Sigmoid colon (tissue), 7 donors: ENCODE measurements around the gene FTCD. TPM values are rescaled to one million over a fixed set of nuclear protein-coding genes. Genes with fewer than 3 reads are reported as not detected.
"Not testable (repeated sequence)": the region's sequence is repeated elsewhere in the genome, so short reads cannot be mapped to it uniquely, and the experiment has no call there.

Experiments
- DNase-seq: peaks from one replicate; pipeline ENCODE4 v3.0.0-alpha.2; 2019
- H3K27ac ChIP-seq, 4 donors: fragments of 200-600 bp; sonication (generic); one replicate each; pipeline ENCODE4 v1.5.1; 2016 to 2019; ENCODE audit warnings: mild to moderate bottlenecking in 1 of 4
- H3K27me3 ChIP-seq, 3 donors: fragments of 200-600 bp; sonication (generic); one replicate each; pipeline ENCODE4 v1.5.1; 2019; ENCODE audit warnings: mild to moderate bottlenecking in 1 of 3
- H3K36me3 ChIP-seq, 4 donors: fragments of 200-600 bp; sonication (generic); one replicate each; pipeline ENCODE4 v1.5.1; 2016 to 2019
- H3K4me1 ChIP-seq, 4 donors: fragments of 200-600 bp; sonication (generic); one replicate each; pipeline ENCODE4 v1.5.1; 2017 to 2019
- H3K4me3 ChIP-seq, 4 donors: fragments of 200-600 bp; sonication (generic); one replicate each; pipeline ENCODE4 v1.5.1; 2017 to 2019; ENCODE audit warnings: mild to moderate bottlenecking in 2 of 4, moderate library complexity in 1 of 4
- H3K9me3 ChIP-seq, 4 donors: fragments of 200-600 bp in 3 of 4; sonication (generic) in 3 of 4; one replicate each; pipeline versions ENCODE4 v1.5.1 to v1.6.1; 2013 to 2019
- EP300 ChIP-seq, 4 donors: sonication (generic); formaldehyde crosslinking; IDR thresholded peaks; one replicate each; pipeline ENCODE4 v1.6.1; 2017; ENCODE audit warnings: antibody characterized with exemption in 4 of 4
- POLR2A ChIP-seq, 2 donors: fragments of 450-650 bp; IDR thresholded peaks; one replicate each; pipeline ENCODE4 v1.6.1; 2016; ENCODE audit warnings: antibody characterized with exemption in 2 of 2, mild to moderate bottlenecking in 2 of 2, moderate library complexity in 2 of 2
- POLR2AphosphoS5 ChIP-seq, 4 donors: sonication (generic); formaldehyde crosslinking; IDR thresholded peaks; one replicate each; pipeline ENCODE4 v1.6.1; 2017; ENCODE audit warnings: antibody characterized with exemption in 4 of 4
- WGBS, 2 donors: extraction: QIAGEN DNeasy Blood & Tissue Kit; methylation state at CpG; one replicate each; pipeline ENCODE4 v1.1.7; 2013; 5-methylcytosine and 5-hydroxymethylcytosine counted together
- intact Hi-C: fragments of 100-400 bp; cut with DNase I; formaldehyde crosslinking; loops from one replicate; pipeline ENCODE4 v1.15.1; 2023
- polyA plus RNA-seq, 3 donors: library from polyadenylated mRNA; stranded (reverse); fragments of 200-250 nt; gene quantifications; one replicate each; pipeline ENCODE4 v1.2.3, GENCODE V29; 2013
- total RNA-seq, 4 donors: library from RNA; depleted of rRNA; stranded (reverse); fragments of >200 nt; gene quantifications; one replicate each; pipeline ENCODE4 v1.1.0, GENCODE V29; 2016
- TF ChIP-seq, protein P1 (sequence below), 4 experiments: fragments of 450-650 bp in 3 of 4; fragments of 200-600 bp in 1 of 4; IDR thresholded peaks; one replicate each; pipeline ENCODE4 v1.5.1; 2016 to 2019; ENCODE audit warnings: antibody characterized with exemption in 4 of 4, mild to moderate bottlenecking in 3 of 4, moderate library complexity in 2 of 4
- donor health status: healthy with polysubstance abuse.
- donor health status: Bipolar disorder and iron deficiency.
- donor health status: healthy.

Gene FTCD
- total and polyA plus RNA-seq, 7 donors = 0.20 to 1.4 TPM; not detected in 5

DNA sequence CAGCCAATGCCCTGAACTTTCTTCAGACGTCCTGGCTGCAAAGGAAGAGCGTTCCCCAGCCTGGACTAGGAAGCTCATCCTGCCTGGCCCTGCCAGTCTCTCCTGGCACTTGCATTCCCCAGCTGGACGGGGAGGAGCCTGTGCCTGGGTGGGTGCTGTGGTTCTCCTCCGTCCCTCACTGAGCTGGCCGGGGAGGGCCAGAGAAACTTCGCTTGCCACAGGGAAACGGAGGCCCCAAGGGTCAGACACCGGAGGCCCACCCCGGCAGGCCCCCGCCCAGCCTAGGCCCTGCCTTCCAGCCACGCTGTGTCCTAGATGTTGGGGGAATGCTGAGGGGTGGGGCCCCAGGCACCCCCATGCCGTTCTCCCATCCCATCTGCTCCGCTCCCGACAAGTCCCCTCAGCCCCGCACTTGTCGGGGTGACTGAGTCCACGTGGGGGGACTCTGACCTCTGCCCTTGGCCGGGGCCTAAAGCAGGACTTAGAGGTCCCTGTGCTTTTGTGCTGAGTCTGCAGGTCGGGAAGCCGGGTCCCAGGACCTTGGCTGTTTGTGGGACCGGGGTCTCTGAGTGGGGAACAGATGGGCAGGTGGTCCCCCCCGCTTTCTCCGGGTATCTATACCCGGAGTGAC is 4.8 kb downstream of the FTCD start:
- DNase-seq = peak; percentile 59
- H3K9me3 ChIP-seq = no peaks in the 10 kb centered on the region
- TF ChIP-seq POLR2A (IDR thresholded peaks at IDR 0.05) (no peak), EP300 (IDR thresholded peaks at IDR 0.05) (no peak), POLR2AphosphoS5 (IDR thresholded peaks at IDR 0.05) (no peak)
- TF ChIP-seq, protein P1, sequence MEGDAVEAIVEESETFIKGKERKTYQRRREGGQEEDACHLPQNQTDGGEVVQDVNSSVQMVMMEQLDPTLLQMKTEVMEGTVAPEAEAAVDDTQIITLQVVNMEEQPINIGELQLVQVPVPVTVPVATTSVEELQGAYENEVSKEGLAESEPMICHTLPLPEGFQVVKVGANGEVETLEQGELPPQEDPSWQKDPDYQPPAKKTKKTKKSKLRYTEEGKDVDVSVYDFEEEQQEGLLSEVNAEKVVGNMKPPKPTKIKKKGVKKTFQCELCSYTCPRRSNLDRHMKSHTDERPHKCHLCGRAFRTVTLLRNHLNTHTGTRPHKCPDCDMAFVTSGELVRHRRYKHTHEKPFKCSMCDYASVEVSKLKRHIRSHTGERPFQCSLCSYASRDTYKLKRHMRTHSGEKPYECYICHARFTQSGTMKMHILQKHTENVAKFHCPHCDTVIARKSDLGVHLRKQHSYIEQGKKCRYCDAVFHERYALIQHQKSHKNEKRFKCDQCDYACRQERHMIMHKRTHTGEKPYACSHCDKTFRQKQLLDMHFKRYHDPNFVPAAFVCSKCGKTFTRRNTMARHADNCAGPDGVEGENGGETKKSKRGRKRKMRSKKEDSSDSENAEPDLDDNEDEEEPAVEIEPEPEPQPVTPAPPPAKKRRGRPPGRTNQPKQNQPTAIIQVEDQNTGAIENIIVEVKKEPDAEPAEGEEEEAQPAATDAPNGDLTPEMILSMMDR (IDR thresholded peaks at IDR 0.05) = no peak
- H3K4me3 ChIP-seq = no peak overlapping the region
- H3K27me3 ChIP-seq = no peaks in the 10 kb centered on the region
- intact Hi-C loops = no loop called here
- WGBS, 2 donors = 81 to 85% methylated on average over 24 of the region's 24 CpGs
- no peaks in the 10 kb centered on the region for H3K36me3 ChIP-seq
- no peak overlapping the region for H3K27ac ChIP-seq
- peaks cover 0 to 15% (median 11%) of the 10 kb centered on the region in 4 donors for H3K4me1 ChIP-seq

DNA sequence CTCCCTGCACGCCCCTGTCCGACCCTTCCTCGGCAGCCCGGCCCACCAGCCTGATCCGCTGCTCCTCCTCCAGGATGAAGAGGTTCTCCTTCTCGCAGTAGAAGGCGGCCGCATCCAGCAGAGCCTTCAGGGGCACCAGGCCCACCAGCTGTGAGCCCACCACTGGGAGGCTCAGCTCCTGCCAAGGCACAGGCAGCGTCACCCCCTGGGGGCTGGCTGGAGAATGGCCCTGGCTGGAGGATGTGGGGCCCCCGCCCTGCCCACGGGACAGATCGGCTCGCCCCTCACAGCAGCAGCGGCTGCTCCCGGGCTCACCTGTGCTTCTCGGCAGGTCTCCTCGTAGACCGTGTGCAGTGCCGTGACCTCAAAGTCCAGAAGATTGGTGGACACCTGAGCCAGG is 5.3 kb downstream of the FTCD start:
- WGBS, 2 donors = 78 to 88% methylated on average over 19 of the region's 19 CpGs
- Histone ChIP-seq H3K36me3 (no peaks in the 10 kb centered on the region), H3K27ac (no peak overlapping the region), H3K4me1 (peaks cover 0 to 15% (median 11%) of the 10 kb centered on the region in 4 donors), H3K27me3 (no peaks in the 10 kb centered on the region), H3K4me3 (no peak overlapping the region), H3K9me3 (no peaks in the 10 kb centered on the region)
- TF ChIP-seq POLR2AphosphoS5 (IDR thresholded peaks at IDR 0.05) = no peak
- no peak for TF ChIP-seq EP300 (IDR thresholded peaks at IDR 0.05)
- TF ChIP-seq, protein P1 (IDR thresholded peaks at IDR 0.05) = no peak
- no peak for TF ChIP-seq POLR2A (IDR thresholded peaks at IDR 0.05)
- DNase-seq = peak; percentile 51
- intact Hi-C loops = no loop called here

DNA sequence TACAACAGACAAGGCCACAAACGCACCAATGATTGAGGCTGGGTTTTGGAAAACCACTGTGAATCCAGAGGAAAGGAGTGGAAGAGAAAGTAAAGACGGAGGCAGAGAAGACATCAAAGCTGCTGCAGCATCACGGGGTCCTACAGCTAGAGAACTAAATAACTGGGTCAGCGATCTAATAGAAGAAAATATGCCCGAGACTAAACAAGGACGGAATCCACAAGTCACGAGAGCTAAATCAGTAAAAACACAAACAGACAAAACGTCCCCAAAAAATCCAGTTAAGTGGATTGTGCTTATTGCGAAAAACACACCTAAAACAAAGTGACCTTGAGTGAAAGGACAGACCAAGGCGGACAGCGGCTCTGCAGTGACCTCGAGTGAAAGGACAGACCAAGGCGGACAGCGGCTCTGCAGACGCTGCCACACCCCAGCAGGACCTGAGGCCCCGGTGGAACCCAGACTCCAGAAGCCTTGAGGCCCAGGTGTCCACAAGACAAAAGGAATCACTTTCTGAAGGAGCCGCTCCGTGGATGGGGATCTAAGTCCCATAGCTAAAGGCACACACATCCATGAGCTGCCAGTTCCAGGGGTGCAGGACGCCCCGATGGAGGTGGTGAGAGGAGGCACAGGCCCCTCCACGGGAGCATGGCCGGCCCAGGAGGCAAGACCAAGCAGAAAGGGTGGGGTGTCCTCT is 6.0 kb downstream of the FTCD start:
- no peak overlapping the region for H3K27ac ChIP-seq
- H3K27me3 ChIP-seq = no peaks in the 10 kb centered on the region
- no peaks in the 10 kb centered on the region for H3K36me3 ChIP-seq
- peaks cover 0 to 15% (median 11%) of the 10 kb centered on the region in 4 donors for H3K4me1 ChIP-seq
- intact Hi-C loops = no loop called here
- DNase-seq = peak; percentile 53
- H3K9me3 ChIP-seq = no peaks in the 10 kb centered on the region
- no peak overlapping the region for H3K4me3 ChIP-seq
- 83 to 87% methylated on average over 22 of the region's 22 CpGs for WGBS, 2 donors
- no peak for TF ChIP-seq POLR2AphosphoS5 (IDR thresholded peaks at IDR 0.05)
- no peak for TF ChIP-seq POLR2A (IDR thresholded peaks at IDR 0.05)
- TF ChIP-seq, protein P1 (IDR thresholded peaks at IDR 0.05) = no peak
- TF ChIP-seq EP300 (IDR thresholded peaks at IDR 0.05) = no peak

DNA sequence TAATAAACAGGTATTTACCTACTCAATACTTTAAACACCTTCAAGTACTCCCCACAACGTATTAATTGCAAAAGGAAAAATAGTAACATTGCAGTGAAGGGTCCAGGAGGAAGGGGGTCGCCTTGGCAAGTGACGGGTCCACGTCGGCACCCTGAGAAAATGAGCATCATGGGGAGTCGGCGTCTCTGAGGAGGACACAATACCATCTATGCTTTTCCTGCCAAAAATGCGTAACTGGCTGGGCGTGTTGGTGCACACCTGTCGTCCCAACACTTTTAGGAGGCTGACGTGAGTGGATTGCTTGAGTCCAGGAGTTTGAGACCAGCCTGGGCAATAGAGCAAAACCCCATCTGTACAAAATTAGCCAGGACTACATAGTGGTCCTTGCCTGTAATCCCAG is 7.3 kb downstream of the FTCD start:
- Histone ChIP-seq H3K27ac (no peak overlapping the region), H3K27me3 (no peaks in the 10 kb centered on the region), H3K4me3 (no peak overlapping the region), H3K9me3 (no peaks in the 10 kb centered on the region), H3K36me3 (no peaks in the 10 kb centered on the region), H3K4me1 (peaks cover 0 to 14% (median 11%) of the 10 kb centered on the region in 4 donors)
- intact Hi-C loops = no loop called here
- DNase-seq = peak; percentile 30
- TF ChIP-seq EP300 (IDR thresholded peaks at IDR 0.05) (no peak), POLR2AphosphoS5 (IDR thresholded peaks at IDR 0.05) (no peak), POLR2A (IDR thresholded peaks at IDR 0.05) (no peak)
- TF ChIP-seq, protein P1 (IDR thresholded peaks at IDR 0.05) = no peak
- 83 to 92% methylated on average over 11 of the region's 11 CpGs for WGBS, 2 donors

DNA sequence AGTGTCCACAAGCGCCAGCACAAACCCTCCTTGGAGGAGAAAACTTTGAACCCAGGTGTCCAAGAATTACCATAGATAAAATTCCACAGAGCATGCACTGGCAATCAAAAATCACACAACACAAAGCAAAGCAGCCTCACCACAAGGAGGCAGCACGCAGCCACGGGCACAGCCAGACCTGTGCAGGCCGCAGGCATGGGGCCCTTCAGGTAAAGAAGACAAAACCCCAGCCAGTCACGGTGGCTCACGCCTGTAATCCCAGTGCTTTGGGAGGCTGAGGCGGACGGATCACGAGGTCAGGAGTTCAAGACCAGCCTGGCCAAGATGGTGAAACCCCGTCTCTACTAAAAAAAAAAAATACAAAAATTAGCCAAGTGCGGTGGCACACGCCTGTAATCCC is 8.0 kb downstream of the FTCD start:
- H3K27me3 ChIP-seq, H3K4me3 ChIP-seq, H3K4me1 ChIP-seq, H3K27ac ChIP-seq, intact Hi-C loops, H3K9me3 ChIP-seq, H3K36me3 ChIP-seq: not testable (repeated sequence)
- 45 to 71% methylated on average over 12 of the region's 12 CpGs for WGBS, 2 donors
- DNase-seq = peak; percentile 59
